ENCODE results near the gene WWOX.

Gene WWOX

DNA sequence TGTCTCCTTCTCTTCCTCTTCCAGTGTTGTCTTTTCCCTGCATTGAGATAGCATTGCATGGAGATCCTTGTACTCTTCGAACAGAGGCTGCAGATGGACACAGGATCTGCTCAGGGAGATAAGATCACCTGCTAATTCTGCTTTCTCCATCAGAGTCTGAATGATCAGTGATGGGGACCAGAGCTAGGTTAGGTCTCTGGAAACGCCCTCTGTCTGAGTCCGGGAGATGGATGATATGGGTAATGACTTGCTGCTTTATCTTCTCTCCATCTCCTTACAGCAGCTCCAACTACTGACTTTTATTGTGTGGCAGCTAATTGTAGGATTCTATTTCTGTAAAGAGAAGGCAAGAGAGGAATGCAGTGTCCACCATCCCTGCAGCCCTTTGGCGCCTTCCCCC, 435.6 kb downstream of the WWOX start:
- H2BK120ac ChIP-seq (ENCODE audit: low read depth, low read length): no peak overlapping the region
- no peak overlapping the region for H3K9ac ChIP-seq (ENCODE audit: low read length)
- no peaks in the 10 kb centered on the region for H3K36me3 ChIP-seq (ENCODE audit: control insufficient read depth, insufficient read depth, low read length)
- H2BK15ac ChIP-seq (replicated peaks; ENCODE audit: low read depth): no peak overlapping the region
- H3K27me3 ChIP-seq (ENCODE audit: insufficient read depth, low read length, poor library complexity): no peaks in the 10 kb centered on the region
- no peak for DNase-seq
- H3K56ac ChIP-seq (ENCODE audit: low read length): no peak overlapping the region
- no peaks in the 10 kb centered on the region for H3K79me1 ChIP-seq (ENCODE audit: low read length)
- H4K5ac ChIP-seq (ENCODE audit: low read length): no peak overlapping the region
- H3K27ac ChIP-seq (ENCODE audit: low read depth, low read length): no peak overlapping the region
- no peak overlapping the region for H3K4ac ChIP-seq (ENCODE audit: low read depth, low read length)
- H3K4me3 ChIP-seq (ENCODE audit: low read length): no peak overlapping the region
- no peak overlapping the region for H2AK5ac ChIP-seq (ENCODE audit: low read length)
- no peak overlapping the region for H2BK5ac ChIP-seq (ENCODE audit: low read length)
- no peak overlapping the region for H4K8ac ChIP-seq (ENCODE audit: low read depth, low read length)
- no peak overlapping the region for H3K18ac ChIP-seq (ENCODE audit: low read length)
- no peak overlapping the region for H3K23ac ChIP-seq (ENCODE audit: low read length)
- H3K4me1 ChIP-seq (ENCODE audit: control insufficient read depth, low read depth, low read length): no peaks in the 10 kb centered on the region
- H3K79me2 ChIP-seq (ENCODE audit: control insufficient read depth, insufficient read depth, low read length): no peaks in the 10 kb centered on the region
- H3K4me2 ChIP-seq (ENCODE audit: low read length): no peak overlapping the region
- WGBS (ENCODE audit: extremely low coverage, insufficient coverage, low lambda C conversion rate): no CpG with 5 or more reads among the region's 4 CpGs

DNA sequence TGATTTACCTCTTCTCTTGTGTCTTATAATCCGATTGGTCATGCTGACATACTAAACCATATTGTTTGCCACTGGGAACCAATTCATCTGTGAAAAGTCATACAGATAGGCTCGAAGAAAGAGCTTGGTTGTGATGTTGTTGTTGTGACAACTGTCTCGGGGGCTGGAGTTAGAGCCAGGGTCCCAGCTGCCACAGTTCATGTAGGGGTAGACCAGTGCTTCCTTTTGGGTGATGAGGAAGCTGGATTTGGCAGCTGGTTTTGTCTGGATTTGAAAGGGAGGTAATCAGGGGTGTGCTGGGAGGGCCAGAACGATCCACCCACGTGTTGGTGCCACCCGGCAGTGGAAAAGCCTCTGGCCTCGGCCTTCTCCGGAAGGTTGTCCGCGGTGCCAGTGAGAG, 438.1 kb downstream of the WWOX start:
- Histone ChIP-seq H3K27ac (ENCODE audit: low read depth, low read length) (no peak overlapping the region), H2AK5ac (ENCODE audit: low read length) (no peak overlapping the region), H3K23ac (ENCODE audit: low read length) (no peak overlapping the region), H3K4me3 (ENCODE audit: low read length) (no peak overlapping the region), H2BK15ac (replicated peaks; ENCODE audit: low read depth) (no peak overlapping the region), H4K5ac (ENCODE audit: low read length) (no peak overlapping the region), H3K4ac (ENCODE audit: low read depth, low read length) (no peak overlapping the region), H3K79me1 (ENCODE audit: low read length) (no peaks in the 10 kb centered on the region), H4K8ac (ENCODE audit: low read depth, low read length) (no peak overlapping the region), H3K56ac (ENCODE audit: low read length) (no peak overlapping the region), H3K36me3 (ENCODE audit: control insufficient read depth, insufficient read depth, low read length) (no peaks in the 10 kb centered on the region), H3K4me1 (ENCODE audit: control insufficient read depth, low read depth, low read length) (no peaks in the 10 kb centered on the region), H3K27me3 (ENCODE audit: insufficient read depth, low read length, poor library complexity) (no peaks in the 10 kb centered on the region), H2BK120ac (ENCODE audit: low read depth, low read length) (no peak overlapping the region), H3K4me2 (ENCODE audit: low read length) (no peak overlapping the region), H3K18ac (ENCODE audit: low read length) (no peak overlapping the region), H2BK5ac (ENCODE audit: low read length) (no peak overlapping the region), H3K9ac (ENCODE audit: low read length) (no peak overlapping the region), H3K79me2 (ENCODE audit: control insufficient read depth, insufficient read depth, low read length) (no peaks in the 10 kb centered on the region)
- no CpG with 5 or more reads among the region's 10 CpGs for WGBS (ENCODE audit: extremely low coverage, insufficient coverage, low lambda C conversion rate)
- no peak for DNase-seq

DNA sequence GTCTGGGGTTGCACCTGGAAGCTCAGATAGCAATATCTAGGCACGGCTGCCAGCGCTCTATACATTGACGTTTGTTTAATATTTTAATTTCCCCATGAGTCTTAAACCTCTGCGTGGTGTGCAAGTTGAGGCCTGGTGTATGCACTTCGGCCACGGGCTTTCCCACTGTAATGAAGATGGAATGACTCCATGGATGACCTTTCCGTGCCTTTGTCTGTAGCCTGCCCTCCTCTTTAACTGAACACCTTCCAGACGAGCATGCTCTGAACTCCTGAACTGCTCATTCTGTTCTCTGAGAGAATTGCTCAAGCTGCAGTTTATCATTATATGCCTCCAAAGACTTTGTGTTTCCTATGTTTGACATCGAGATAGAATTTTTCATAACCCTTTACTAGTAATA, 438.8 kb downstream of the WWOX start:
- H3K27me3 ChIP-seq (ENCODE audit: insufficient read depth, low read length, poor library complexity): no peaks in the 10 kb centered on the region
- WGBS (ENCODE audit: extremely low coverage, insufficient coverage, low lambda C conversion rate): no CpG with 5 or more reads among the region's 9 CpGs
- no peak overlapping the region for H2BK120ac ChIP-seq (ENCODE audit: low read depth, low read length)

DNA sequence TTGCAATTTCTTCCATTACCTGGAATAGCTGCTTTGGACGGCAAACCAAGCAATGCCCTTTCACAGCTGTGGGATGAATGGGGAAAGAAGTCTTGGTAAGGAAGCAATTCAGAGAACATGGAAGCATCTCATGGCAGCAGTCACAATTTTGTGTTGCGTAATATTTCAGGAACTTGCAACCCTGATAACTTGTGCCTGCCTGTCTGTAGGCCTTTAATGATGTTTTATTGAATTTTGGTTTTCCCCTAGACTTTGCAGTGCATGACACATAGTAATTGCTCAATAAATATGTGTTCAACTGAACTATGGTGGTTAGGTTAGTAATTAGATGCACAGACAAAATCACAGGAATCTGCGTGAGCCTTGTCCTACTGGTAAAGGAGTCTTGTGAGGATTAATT, 439.5 kb downstream of the WWOX start:
- H3K56ac ChIP-seq (ENCODE audit: low read length): no peak overlapping the region
- no peak for DNase-seq
- no peaks in the 10 kb centered on the region for H3K79me2 ChIP-seq (ENCODE audit: control insufficient read depth, insufficient read depth, low read length)
- no peaks in the 10 kb centered on the region for H3K36me3 ChIP-seq (ENCODE audit: control insufficient read depth, insufficient read depth, low read length)
- WGBS (ENCODE audit: extremely low coverage, insufficient coverage, low lambda C conversion rate): no CpG with 5 or more reads among the region's 3 CpGs
- no peak overlapping the region for H3K4me3 ChIP-seq (ENCODE audit: low read length)
- H4K5ac ChIP-seq (ENCODE audit: low read length): no peak overlapping the region
- H3K4ac ChIP-seq (ENCODE audit: low read depth, low read length): no peak overlapping the region
- H3K27me3 ChIP-seq (ENCODE audit: insufficient read depth, low read length, poor library complexity): no peaks in the 10 kb centered on the region
- no peak overlapping the region for H3K18ac ChIP-seq (ENCODE audit: low read length)
- no peak overlapping the region for H2BK15ac ChIP-seq (replicated peaks; ENCODE audit: low read depth)
- no peak overlapping the region for H2BK120ac ChIP-seq (ENCODE audit: low read depth, low read length)
- no peak overlapping the region for H3K4me2 ChIP-seq (ENCODE audit: low read length)
- H3K9ac ChIP-seq (ENCODE audit: low read length): no peak overlapping the region
- H4K8ac ChIP-seq (ENCODE audit: low read depth, low read length): no peak overlapping the region
- no peaks in the 10 kb centered on the region for H3K79me1 ChIP-seq (ENCODE audit: low read length)
- no peak overlapping the region for H2BK5ac ChIP-seq (ENCODE audit: low read length)
- no peak overlapping the region for H3K23ac ChIP-seq (ENCODE audit: low read length)
- H2AK5ac ChIP-seq (ENCODE audit: low read length): no peak overlapping the region
- H3K4me1 ChIP-seq (ENCODE audit: control insufficient read depth, low read depth, low read length): no peaks in the 10 kb centered on the region
- no peak overlapping the region for H3K27ac ChIP-seq (ENCODE audit: low read depth, low read length)

More for the DNA sequence above, 438.8 kb downstream of the WWOX start:
- H4K5ac ChIP-seq (ENCODE audit: low read length): no peak overlapping the region
- no peak overlapping the region for H2BK5ac ChIP-seq (ENCODE audit: low read length)
- H3K4me2 ChIP-seq (ENCODE audit: low read length): no peak overlapping the region
- DNase-seq: no peak
- H3K56ac ChIP-seq (ENCODE audit: low read length): no peak overlapping the region
- H3K4me3 ChIP-seq (ENCODE audit: low read length): no peak overlapping the region
- no peak overlapping the region for H2BK15ac ChIP-seq (replicated peaks; ENCODE audit: low read depth)
- H3K27ac ChIP-seq (ENCODE audit: low read depth, low read length): no peak overlapping the region
- H3K79me1 ChIP-seq (ENCODE audit: low read length): no peaks in the 10 kb centered on the region
- H3K79me2 ChIP-seq (ENCODE audit: control insufficient read depth, insufficient read depth, low read length): no peaks in the 10 kb centered on the region
- H2AK5ac ChIP-seq (ENCODE audit: low read length): no peak overlapping the region
- H3K18ac ChIP-seq (ENCODE audit: low read length): no peak overlapping the region
- no peak overlapping the region for H3K9ac ChIP-seq (ENCODE audit: low read length)
- no peaks in the 10 kb centered on the region for H3K36me3 ChIP-seq (ENCODE audit: control insufficient read depth, insufficient read depth, low read length)
- no peak overlapping the region for H4K8ac ChIP-seq (ENCODE audit: low read depth, low read length)
- no peaks in the 10 kb centered on the region for H3K4me1 ChIP-seq (ENCODE audit: control insufficient read depth, low read depth, low read length)
- no peak overlapping the region for H3K23ac ChIP-seq (ENCODE audit: low read length)
- no peak overlapping the region for H3K4ac ChIP-seq (ENCODE audit: low read depth, low read length)

DNA sequence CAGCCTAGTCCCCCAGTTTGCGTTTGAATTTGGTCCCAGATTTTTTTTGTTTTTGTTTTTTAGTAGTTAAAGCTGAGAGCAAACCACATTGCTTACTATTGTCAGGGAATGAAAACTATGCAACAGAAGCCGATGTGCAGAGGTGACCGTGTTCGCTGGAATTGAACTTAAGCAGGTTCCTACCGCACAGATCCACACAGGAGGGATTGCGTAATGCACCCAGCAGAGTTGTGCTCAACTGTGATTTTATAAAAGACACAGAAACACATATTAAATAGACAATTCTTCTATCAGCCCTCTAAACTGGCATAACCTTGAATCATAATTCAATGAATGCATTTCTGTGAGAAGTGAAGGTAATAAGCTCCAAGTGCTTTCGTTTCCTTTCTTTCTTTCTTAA, 443.0 kb downstream of the WWOX start:
- no peak overlapping the region for H4K5ac ChIP-seq (ENCODE audit: low read length)
- no peaks in the 10 kb centered on the region for H3K36me3 ChIP-seq (ENCODE audit: control insufficient read depth, insufficient read depth, low read length)
- WGBS (ENCODE audit: extremely low coverage, insufficient coverage, low lambda C conversion rate): no CpG with 5 or more reads among the region's 7 CpGs
- no peak overlapping the region for H3K4me3 ChIP-seq (ENCODE audit: low read length)
- H3K18ac ChIP-seq (ENCODE audit: low read length): no peak overlapping the region
- no peak overlapping the region for H3K27ac ChIP-seq (ENCODE audit: low read depth, low read length)
- no peak overlapping the region for H3K4me2 ChIP-seq (ENCODE audit: low read length)
- H2BK120ac ChIP-seq (ENCODE audit: low read depth, low read length): no peak overlapping the region
- H3K56ac ChIP-seq (ENCODE audit: low read length): no peak overlapping the region
- no peak overlapping the region for H3K4ac ChIP-seq (ENCODE audit: low read depth, low read length)
- DNase-seq: no peak
- no peak overlapping the region for H2AK5ac ChIP-seq (ENCODE audit: low read length)
- H2BK15ac ChIP-seq (replicated peaks; ENCODE audit: low read depth): no peak overlapping the region
- no peak overlapping the region for H4K8ac ChIP-seq (ENCODE audit: low read depth, low read length)
- no peak overlapping the region for H2BK5ac ChIP-seq (ENCODE audit: low read length)
- no peaks in the 10 kb centered on the region for H3K79me1 ChIP-seq (ENCODE audit: low read length)
- no peaks in the 10 kb centered on the region for H3K4me1 ChIP-seq (ENCODE audit: control insufficient read depth, low read depth, low read length)
- H3K27me3 ChIP-seq (ENCODE audit: insufficient read depth, low read length, poor library complexity): no peaks in the 10 kb centered on the region
- H3K79me2 ChIP-seq (ENCODE audit: control insufficient read depth, insufficient read depth, low read length): no peaks in the 10 kb centered on the region
- H3K9ac ChIP-seq (ENCODE audit: low read length): no peak overlapping the region
- no peak overlapping the region for H3K23ac ChIP-seq (ENCODE audit: low read length)

DNA sequence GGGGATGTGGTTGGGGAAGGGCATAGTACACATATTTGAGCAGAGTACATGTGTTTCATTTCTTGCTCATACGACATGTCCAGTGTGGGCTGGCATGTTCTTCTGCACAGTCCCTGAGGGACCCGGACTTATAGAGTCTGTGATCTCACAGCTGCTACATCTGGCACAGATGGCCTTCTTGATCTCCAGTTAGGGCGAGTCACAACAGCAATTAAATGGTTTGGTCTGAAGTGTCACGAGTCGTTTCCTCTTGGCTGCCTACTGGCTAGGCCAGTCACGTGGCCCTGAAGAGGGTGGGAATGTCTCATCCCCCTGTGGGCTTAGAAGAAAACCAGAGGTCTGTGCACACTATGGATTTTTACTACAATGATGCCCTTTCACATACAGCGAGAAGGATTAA, 443.6 kb downstream of the WWOX start:
- Histone ChIP-seq H3K79me2 (ENCODE audit: control insufficient read depth, insufficient read depth, low read length) (no peaks in the 10 kb centered on the region), H2AK5ac (ENCODE audit: low read length) (no peak overlapping the region), H4K8ac (ENCODE audit: low read depth, low read length) (no peak overlapping the region), H2BK15ac (replicated peaks; ENCODE audit: low read depth) (no peak overlapping the region), H3K27me3 (ENCODE audit: insufficient read depth, low read length, poor library complexity) (no peaks in the 10 kb centered on the region), H2BK120ac (ENCODE audit: low read depth, low read length) (no peak overlapping the region), H3K27ac (ENCODE audit: low read depth, low read length) (no peak overlapping the region), H3K4me2 (ENCODE audit: low read length) (no peak overlapping the region), H3K4ac (ENCODE audit: low read depth, low read length) (no peak overlapping the region), H3K36me3 (ENCODE audit: control insufficient read depth, insufficient read depth, low read length) (no peaks in the 10 kb centered on the region), H3K4me1 (ENCODE audit: control insufficient read depth, low read depth, low read length) (no peaks in the 10 kb centered on the region), H3K18ac (ENCODE audit: low read length) (no peak overlapping the region), H4K5ac (ENCODE audit: low read length) (no peak overlapping the region), H3K9ac (ENCODE audit: low read length) (no peak overlapping the region), H3K56ac (ENCODE audit: low read length) (no peak overlapping the region), H2BK5ac (ENCODE audit: low read length) (no peak overlapping the region), H3K79me1 (ENCODE audit: low read length) (no peaks in the 10 kb centered on the region), H3K23ac (ENCODE audit: low read length) (no peak overlapping the region), H3K4me3 (ENCODE audit: low read length) (no peak overlapping the region)
- DNase-seq: no peak
- no CpG with 5 or more reads among the region's 7 CpGs for WGBS (ENCODE audit: extremely low coverage, insufficient coverage, low lambda C conversion rate)

All from mesendoderm (in vitro differentiated cells).